Neutrophil (primary cell): ENCODE data around the gene THRB.

Experiments
- H3K27ac ChIP-seq: fragments of 200-600 bp; sonication (generic); 2 replicates; pipeline ENCODE4 v1.5.1; 2016; ENCODE audit warnings: mild to moderate bottlenecking, moderate library complexity
- H3K27me3 ChIP-seq: fragments of 200-600 bp; sonication (generic); 2 replicates; pipeline ENCODE4 v1.6.0; 2016; ENCODE audit warnings: mild to moderate bottlenecking
- H3K36me3 ChIP-seq: fragments of 200-600 bp; sonication (generic); 2 replicates; pipeline ENCODE4 v1.5.1; 2017
- H3K4me1 ChIP-seq, 2 experiments: fragments of 200-600 bp in 1 of 2; sonication (generic) in 1 of 2; 1 replicate in 1 of 2; 2 replicates in 1 of 2; pipeline versions ENCODE4 v1.5.1 to v1.6.1; 2013 to 2016; ENCODE audit warnings: low read depth in 1 of 2, low read length in 1 of 2, mild to moderate bottlenecking in 1 of 2, moderate library complexity in 1 of 2; ENCODE audit not compliant: control insufficient read depth in 1 of 2, insufficient read depth in 1 of 2
- H3K4me3 ChIP-seq, 2 experiments: fragments of 200-600 bp in 1 of 2; sonication (generic) in 1 of 2; 1 replicate in 1 of 2; 2 replicates in 1 of 2; pipeline ENCODE4 v1.5.1; 2013 to 2016; ENCODE audit warnings: low read depth in 1 of 2, low read length in 1 of 2, mild to moderate bottlenecking in 1 of 2, moderate library complexity in 1 of 2
- H3K9me3 ChIP-seq: fragments of 200-600 bp; sonication (generic); 2 replicates; pipeline ENCODE4 v1.5.1; 2016
- TF ChIP-seq, protein P1 (sequence below): fragments of 200-600 bp; sonication (generic); IDR thresholded peaks from 2 replicates; pipeline ENCODE4 v1.5.1; 2016; ENCODE audit warnings: antibody characterized with exemption

The THRB gene

DNA sequence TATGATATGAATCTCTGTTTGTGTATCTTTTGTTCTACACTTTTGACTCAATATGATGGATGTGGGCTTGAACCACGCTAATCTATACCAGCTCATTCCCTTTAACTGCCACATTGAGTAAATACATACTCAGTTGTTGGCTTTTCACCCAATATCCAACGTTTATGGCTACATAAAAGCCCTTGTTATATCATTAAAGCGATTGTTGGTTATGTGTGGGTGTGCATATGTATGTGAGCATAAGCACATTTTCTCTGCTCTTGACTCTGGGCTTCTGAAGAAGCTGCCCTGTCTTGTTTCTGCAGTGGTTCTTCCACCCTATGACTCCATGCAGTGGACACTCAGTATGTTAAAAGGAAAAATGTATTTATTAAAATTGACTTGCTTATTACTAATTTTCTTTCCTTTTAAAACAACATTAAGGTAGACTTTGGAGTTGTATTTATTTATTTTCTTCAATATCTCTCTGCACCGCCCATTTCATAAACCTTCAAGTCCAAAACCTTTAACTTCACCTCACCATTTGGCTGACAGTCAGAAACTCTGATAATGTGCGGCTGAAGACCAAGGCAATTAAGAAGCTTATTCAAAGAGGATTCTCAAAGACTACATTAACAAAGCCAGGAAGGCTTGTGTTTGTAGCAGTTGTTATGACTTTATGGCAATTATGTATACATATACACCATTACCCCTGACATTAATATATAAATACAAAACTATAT, 156.1 kb downstream of the THRB start:
- H3K9me3 ChIP-seq: no peaks in the 10 kb centered on the region
- H3K36me3 ChIP-seq: no peaks in the 10 kb centered on the region
- H3K4me1 ChIP-seq: no peaks in the 10 kb centered on the region
- no peak overlapping the region for H3K27ac ChIP-seq
- TF ChIP-seq, protein P1, sequence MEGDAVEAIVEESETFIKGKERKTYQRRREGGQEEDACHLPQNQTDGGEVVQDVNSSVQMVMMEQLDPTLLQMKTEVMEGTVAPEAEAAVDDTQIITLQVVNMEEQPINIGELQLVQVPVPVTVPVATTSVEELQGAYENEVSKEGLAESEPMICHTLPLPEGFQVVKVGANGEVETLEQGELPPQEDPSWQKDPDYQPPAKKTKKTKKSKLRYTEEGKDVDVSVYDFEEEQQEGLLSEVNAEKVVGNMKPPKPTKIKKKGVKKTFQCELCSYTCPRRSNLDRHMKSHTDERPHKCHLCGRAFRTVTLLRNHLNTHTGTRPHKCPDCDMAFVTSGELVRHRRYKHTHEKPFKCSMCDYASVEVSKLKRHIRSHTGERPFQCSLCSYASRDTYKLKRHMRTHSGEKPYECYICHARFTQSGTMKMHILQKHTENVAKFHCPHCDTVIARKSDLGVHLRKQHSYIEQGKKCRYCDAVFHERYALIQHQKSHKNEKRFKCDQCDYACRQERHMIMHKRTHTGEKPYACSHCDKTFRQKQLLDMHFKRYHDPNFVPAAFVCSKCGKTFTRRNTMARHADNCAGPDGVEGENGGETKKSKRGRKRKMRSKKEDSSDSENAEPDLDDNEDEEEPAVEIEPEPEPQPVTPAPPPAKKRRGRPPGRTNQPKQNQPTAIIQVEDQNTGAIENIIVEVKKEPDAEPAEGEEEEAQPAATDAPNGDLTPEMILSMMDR: no peak
- H3K27me3 ChIP-seq: no peaks in the 10 kb centered on the region
- no peak overlapping the region for H3K4me3 ChIP-seq

DNA sequence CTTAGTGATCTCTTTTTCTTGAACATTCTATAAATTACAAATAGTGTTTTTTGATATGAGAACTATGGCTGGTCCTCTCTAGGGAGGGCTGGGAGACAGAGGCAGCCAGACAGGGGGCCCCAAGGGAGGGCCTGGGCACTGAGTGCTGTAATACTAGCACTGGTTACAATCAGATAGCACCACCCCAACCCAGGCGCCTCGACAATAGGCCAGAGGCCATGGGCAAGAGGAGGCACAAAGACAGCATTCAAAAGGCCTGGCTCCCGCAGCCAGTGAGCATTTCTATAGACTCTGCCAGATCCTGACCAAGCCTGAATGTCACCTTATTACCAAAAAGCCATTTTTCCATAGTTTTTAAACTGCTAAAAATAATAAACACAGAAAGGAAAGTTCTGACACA, 158.5 kb downstream of the THRB start:
- Histone ChIP-seq H3K36me3 (no peaks in the 10 kb centered on the region), H3K9me3 (no peaks in the 10 kb centered on the region), H3K4me1 (no peaks in the 10 kb centered on the region), H3K27me3 (no peaks in the 10 kb centered on the region), H3K27ac (no peak overlapping the region), H3K4me3 (no peak overlapping the region)
- TF ChIP-seq, protein P1: no peak

DNA sequence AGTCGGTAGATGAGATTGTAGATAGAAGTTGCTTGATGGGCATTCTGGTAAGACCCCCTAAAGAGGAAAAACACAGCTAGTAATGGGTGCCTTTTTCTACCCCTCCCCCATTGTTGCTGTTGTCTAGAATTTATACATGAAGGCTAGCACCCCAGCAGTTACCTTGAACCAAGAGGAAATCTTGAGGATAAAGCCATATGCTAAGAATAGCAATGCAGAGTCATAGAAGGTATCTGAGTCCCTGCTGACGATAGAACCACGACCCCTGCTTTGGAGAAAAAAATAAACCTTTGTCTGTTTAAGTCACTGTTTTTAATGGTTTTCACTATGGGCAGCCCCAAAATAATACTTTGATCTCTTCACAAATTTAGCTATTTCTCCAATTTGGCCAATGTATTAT, 162.6 kb downstream of the THRB start:
- H3K4me3 ChIP-seq: no peak overlapping the region
- no peaks in the 10 kb centered on the region for H3K36me3 ChIP-seq
- no peaks in the 10 kb centered on the region for H3K4me1 ChIP-seq
- no peak overlapping the region for H3K27ac ChIP-seq
- no peaks in the 10 kb centered on the region for H3K27me3 ChIP-seq
- TF ChIP-seq, protein P1: no peak
- H3K9me3 ChIP-seq: no peaks in the 10 kb centered on the region

DNA sequence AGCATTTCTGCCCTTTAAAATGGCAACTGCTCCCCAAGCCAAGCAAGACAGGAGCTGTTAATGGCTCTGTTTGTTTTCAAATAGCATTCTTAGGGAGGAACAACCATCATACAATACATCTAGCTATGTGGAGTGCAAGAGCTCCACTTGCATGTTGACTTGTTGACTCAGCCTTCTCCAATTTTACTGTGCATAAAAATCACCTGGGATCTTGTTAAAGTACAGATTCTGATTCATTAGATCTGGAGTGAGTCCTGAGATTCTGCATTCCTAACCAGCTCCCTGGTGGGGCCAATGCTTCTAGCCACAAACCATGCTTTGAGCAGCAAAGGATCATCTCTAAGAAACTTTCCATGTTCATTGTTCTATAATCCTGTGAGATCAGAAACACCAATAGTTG, 171.4 kb downstream of the THRB start:
- Histone ChIP-seq H3K4me1 (no peaks in the 10 kb centered on the region), H3K4me3 (no peak overlapping the region), H3K27me3 (no peaks in the 10 kb centered on the region), H3K36me3 (no peaks in the 10 kb centered on the region), H3K27ac (no peak overlapping the region), H3K9me3 (no peaks in the 10 kb centered on the region)
- TF ChIP-seq, protein P1: no peak

DNA sequence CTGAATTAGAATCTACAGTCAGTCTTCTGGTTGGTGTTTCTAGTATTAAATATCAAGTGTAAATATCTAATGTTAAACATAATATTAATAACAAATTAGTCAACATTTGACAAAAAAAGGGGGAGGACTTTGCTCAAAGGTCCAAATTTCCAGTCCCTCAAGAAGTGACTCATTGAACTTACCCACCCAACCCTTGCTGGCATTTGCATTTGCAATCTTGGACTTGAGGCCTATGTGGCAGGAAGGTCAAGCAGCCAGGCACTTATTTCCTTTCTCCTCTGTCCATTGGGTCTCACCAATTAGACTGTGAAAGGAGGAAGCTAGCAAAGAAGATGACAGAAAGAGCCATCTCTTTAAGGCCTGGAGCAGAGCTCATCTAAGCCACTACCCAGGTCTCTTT, 174.0 kb downstream of the THRB start:
- H3K36me3 ChIP-seq: no peaks in the 10 kb centered on the region
- no peaks in the 10 kb centered on the region for H3K27me3 ChIP-seq
- H3K4me3 ChIP-seq: no peak overlapping the region
- no peak overlapping the region for H3K27ac ChIP-seq
- TF ChIP-seq, protein P1: no peak
- no peaks in the 10 kb centered on the region for H3K4me1 ChIP-seq
- H3K9me3 ChIP-seq: no peaks in the 10 kb centered on the region
